Sigmoid colon (tissue), 7 donors: ENCODE results near the gene PTPRT. TPM values are rescaled to one million over a fixed set of nuclear protein-coding genes. Genes with fewer than 3 reads are reported as not detected.

ENCODE experiments used
- DNase-seq: peaks from one replicate; pipeline ENCODE4 v3.0.0-alpha.2; 2019
- H3K27ac ChIP-seq, 4 donors: fragments of 200-600 bp; sonication (generic); one replicate each; pipeline ENCODE4 v1.5.1; 2016 to 2019; ENCODE audit warnings: mild to moderate bottlenecking in 1 of 4
- H3K27me3 ChIP-seq, 3 donors: fragments of 200-600 bp; sonication (generic); one replicate each; pipeline ENCODE4 v1.5.1; 2019; ENCODE audit warnings: mild to moderate bottlenecking in 1 of 3
- H3K36me3 ChIP-seq, 4 donors: fragments of 200-600 bp; sonication (generic); one replicate each; pipeline ENCODE4 v1.5.1; 2016 to 2019
- H3K4me1 ChIP-seq, 4 donors: fragments of 200-600 bp; sonication (generic); one replicate each; pipeline ENCODE4 v1.5.1; 2017 to 2019
- H3K4me3 ChIP-seq, 4 donors: fragments of 200-600 bp; sonication (generic); one replicate each; pipeline ENCODE4 v1.5.1; 2017 to 2019; ENCODE audit warnings: mild to moderate bottlenecking in 2 of 4, moderate library complexity in 1 of 4
- H3K9me3 ChIP-seq, 4 donors: fragments of 200-600 bp in 3 of 4; sonication (generic) in 3 of 4; one replicate each; pipeline versions ENCODE4 v1.5.1 to v1.6.1; 2013 to 2019
- EP300 ChIP-seq, 4 donors: sonication (generic); formaldehyde crosslinking; IDR thresholded peaks; one replicate each; pipeline ENCODE4 v1.6.1; 2017; ENCODE audit warnings: antibody characterized with exemption in 4 of 4
- POLR2A ChIP-seq, 2 donors: fragments of 450-650 bp; IDR thresholded peaks; one replicate each; pipeline ENCODE4 v1.6.1; 2016; ENCODE audit warnings: antibody characterized with exemption in 2 of 2, mild to moderate bottlenecking in 2 of 2, moderate library complexity in 2 of 2
- POLR2AphosphoS5 ChIP-seq, 4 donors: sonication (generic); formaldehyde crosslinking; IDR thresholded peaks; one replicate each; pipeline ENCODE4 v1.6.1; 2017; ENCODE audit warnings: antibody characterized with exemption in 4 of 4
- WGBS, 2 donors: extraction: QIAGEN DNeasy Blood & Tissue Kit; methylation state at CpG; one replicate each; pipeline ENCODE4 v1.1.7; 2013; 5-methylcytosine and 5-hydroxymethylcytosine counted together
- intact Hi-C: fragments of 100-400 bp; cut with DNase I; formaldehyde crosslinking; loops from one replicate; pipeline ENCODE4 v1.15.1; 2023
- polyA plus RNA-seq, 3 donors: library from polyadenylated mRNA; stranded (reverse); fragments of 200-250 nt; gene quantifications; one replicate each; pipeline ENCODE4 v1.2.3, GENCODE V29; 2013
- total RNA-seq, 4 donors: library from RNA; depleted of rRNA; stranded (reverse); fragments of >200 nt; gene quantifications; one replicate each; pipeline ENCODE4 v1.1.0, GENCODE V29; 2016
- TF ChIP-seq, protein P1 (sequence below), 4 experiments: fragments of 450-650 bp in 3 of 4; fragments of 200-600 bp in 1 of 4; IDR thresholded peaks; one replicate each; pipeline ENCODE4 v1.5.1; 2016 to 2019; ENCODE audit warnings: antibody characterized with exemption in 4 of 4, mild to moderate bottlenecking in 3 of 4, moderate library complexity in 2 of 4
- donor health status: healthy with polysubstance abuse.
- donor health status: Bipolar disorder and iron deficiency.
- donor health status: healthy.

The PTPRT gene
- total and polyA plus RNA-seq, 7 donors = under 0.01 to 0.41 (median 0.12) TPM; not detected in 3

DNA sequence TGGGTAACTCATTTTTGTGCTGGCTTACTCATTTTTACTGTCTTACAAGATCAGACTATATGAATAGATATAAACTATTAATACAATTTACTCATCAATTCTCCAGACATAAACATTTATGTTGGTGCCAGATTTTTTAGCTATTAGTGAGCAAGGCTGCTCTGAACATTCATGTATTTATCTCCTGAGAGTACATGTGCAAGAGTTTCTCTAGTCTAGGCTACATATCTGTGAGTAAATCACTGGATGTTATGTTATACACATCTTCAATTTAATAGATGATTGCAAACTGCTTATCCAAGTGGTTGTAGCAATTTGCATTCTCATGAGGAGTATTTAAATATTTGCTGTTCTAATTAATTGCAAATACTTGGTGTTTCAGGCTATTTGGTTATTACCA is 687.1 kb downstream of the PTPRT start:
- intact Hi-C loops = no loop called here
- no peaks in the 10 kb centered on the region for H3K9me3 ChIP-seq
- H3K27me3 ChIP-seq = no peaks in the 10 kb centered on the region
- no peak for DNase-seq
- TF ChIP-seq, protein P1, sequence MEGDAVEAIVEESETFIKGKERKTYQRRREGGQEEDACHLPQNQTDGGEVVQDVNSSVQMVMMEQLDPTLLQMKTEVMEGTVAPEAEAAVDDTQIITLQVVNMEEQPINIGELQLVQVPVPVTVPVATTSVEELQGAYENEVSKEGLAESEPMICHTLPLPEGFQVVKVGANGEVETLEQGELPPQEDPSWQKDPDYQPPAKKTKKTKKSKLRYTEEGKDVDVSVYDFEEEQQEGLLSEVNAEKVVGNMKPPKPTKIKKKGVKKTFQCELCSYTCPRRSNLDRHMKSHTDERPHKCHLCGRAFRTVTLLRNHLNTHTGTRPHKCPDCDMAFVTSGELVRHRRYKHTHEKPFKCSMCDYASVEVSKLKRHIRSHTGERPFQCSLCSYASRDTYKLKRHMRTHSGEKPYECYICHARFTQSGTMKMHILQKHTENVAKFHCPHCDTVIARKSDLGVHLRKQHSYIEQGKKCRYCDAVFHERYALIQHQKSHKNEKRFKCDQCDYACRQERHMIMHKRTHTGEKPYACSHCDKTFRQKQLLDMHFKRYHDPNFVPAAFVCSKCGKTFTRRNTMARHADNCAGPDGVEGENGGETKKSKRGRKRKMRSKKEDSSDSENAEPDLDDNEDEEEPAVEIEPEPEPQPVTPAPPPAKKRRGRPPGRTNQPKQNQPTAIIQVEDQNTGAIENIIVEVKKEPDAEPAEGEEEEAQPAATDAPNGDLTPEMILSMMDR (IDR thresholded peaks at IDR 0.05) = no peak
- TF ChIP-seq POLR2AphosphoS5 (IDR thresholded peaks at IDR 0.05) (no peak), EP300 (IDR thresholded peaks at IDR 0.05) (no peak), POLR2A (IDR thresholded peaks at IDR 0.05) (no peak)
- H3K4me1 ChIP-seq = no peaks in the 10 kb centered on the region
- no peaks in the 10 kb centered on the region for H3K36me3 ChIP-seq
- no peak overlapping the region for H3K27ac ChIP-seq
- H3K4me3 ChIP-seq = no peak overlapping the region

DNA sequence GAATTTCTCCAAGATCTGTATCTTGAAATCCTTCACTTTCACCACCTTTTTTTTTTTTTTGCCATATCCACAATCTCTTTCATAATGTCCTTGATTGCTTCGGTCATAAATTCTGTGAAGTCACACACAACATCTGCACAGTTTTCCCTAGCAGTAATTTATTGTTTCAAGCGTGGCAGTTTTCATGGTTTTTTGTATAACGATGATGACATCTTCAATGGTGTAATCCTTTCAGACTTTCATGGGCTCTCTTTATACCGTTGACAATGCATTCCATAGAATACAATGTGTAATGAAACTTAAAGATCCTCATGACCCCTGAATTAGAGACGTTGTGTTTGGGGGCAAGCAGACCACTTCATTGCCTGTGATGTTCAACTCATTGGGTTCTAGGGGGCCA is 693.1 kb downstream of the PTPRT start:
- no peak for TF ChIP-seq POLR2AphosphoS5 (IDR thresholded peaks at IDR 0.05)
- 60 to 71% methylated on average over 5 of the region's 5 CpGs for WGBS, 2 donors

DNA sequence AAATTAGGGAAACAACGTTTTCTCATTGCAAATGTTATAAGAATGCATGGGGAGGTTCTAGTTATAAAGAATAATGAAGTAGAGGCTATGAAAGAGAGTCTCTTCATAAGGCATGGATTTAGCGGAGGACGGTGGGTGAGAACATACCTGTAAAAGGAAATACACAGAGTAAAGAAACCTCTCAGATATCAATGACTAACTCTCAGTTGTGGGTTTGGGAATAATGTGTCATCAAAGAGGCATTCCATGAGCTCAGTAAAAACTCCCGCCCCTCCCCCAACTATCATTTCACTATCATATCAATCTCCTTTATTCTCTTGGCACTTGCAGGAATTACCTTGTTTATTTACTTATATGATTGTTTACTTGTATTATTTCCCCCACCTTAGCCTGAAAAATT is 695.4 kb downstream of the PTPRT start:
- no peaks in the 10 kb centered on the region for H3K36me3 ChIP-seq
- H3K4me1 ChIP-seq = no peaks in the 10 kb centered on the region
- no peaks in the 10 kb centered on the region for H3K9me3 ChIP-seq
- 78 to 79% methylated on average over 4 of the region's 4 CpGs for WGBS, 2 donors
- no peak for DNase-seq
- H3K27me3 ChIP-seq = no peaks in the 10 kb centered on the region
- TF ChIP-seq EP300 (IDR thresholded peaks at IDR 0.05) (no peak), POLR2AphosphoS5 (IDR thresholded peaks at IDR 0.05) (no peak), POLR2A (IDR thresholded peaks at IDR 0.05) (no peak)
- TF ChIP-seq, protein P1 (IDR thresholded peaks at IDR 0.05) = no peak
- H3K4me3 ChIP-seq = no peak overlapping the region
- H3K27ac ChIP-seq = no peak overlapping the region
- intact Hi-C loops = no loop called here

More for the DNA sequence above, 693.1 kb downstream of the PTPRT start:
- DNase-seq = no peak
- no peak overlapping the region for H3K27ac ChIP-seq
- H3K27me3 ChIP-seq = no peaks in the 10 kb centered on the region
- H3K9me3 ChIP-seq = no peaks in the 10 kb centered on the region
- intact Hi-C loops = no loop called here
- no peaks in the 10 kb centered on the region for H3K4me1 ChIP-seq
- no peaks in the 10 kb centered on the region for H3K36me3 ChIP-seq
- H3K4me3 ChIP-seq = no peak overlapping the region

DNA sequence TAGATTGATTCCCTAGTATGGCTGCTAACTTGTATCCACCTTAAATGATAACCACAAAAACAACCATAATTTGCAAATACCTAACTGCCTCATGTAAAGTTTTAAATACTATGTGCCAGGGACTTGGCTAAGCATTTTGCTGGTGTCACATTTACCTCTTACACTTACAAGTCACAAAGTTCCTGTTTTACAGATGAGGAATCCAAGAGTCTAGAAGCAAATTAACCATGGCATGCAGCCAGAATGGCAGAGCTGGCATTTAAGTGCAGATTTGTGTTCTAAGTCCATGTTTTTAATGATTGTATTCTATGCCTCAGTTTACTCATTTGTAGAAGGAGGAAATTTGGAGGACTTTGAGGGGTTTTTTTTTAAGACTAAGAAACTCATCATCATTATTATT is 696.7 kb downstream of the PTPRT start:
- H3K9me3 ChIP-seq = no peaks in the 10 kb centered on the region
- no peaks in the 10 kb centered on the region for H3K27me3 ChIP-seq
- DNase-seq = no peak
- intact Hi-C loops = no loop called here
- H3K27ac ChIP-seq = no peak overlapping the region
- H3K4me3 ChIP-seq = no peak overlapping the region
- H3K36me3 ChIP-seq = no peaks in the 10 kb centered on the region
- H3K4me1 ChIP-seq = no peaks in the 10 kb centered on the region
- no peak for TF ChIP-seq POLR2AphosphoS5 (IDR thresholded peaks at IDR 0.05)
- no peak for TF ChIP-seq EP300 (IDR thresholded peaks at IDR 0.05)
- TF ChIP-seq POLR2A (IDR thresholded peaks at IDR 0.05) = no peak
- TF ChIP-seq, protein P1 (IDR thresholded peaks at IDR 0.05) = no peak

DNA sequence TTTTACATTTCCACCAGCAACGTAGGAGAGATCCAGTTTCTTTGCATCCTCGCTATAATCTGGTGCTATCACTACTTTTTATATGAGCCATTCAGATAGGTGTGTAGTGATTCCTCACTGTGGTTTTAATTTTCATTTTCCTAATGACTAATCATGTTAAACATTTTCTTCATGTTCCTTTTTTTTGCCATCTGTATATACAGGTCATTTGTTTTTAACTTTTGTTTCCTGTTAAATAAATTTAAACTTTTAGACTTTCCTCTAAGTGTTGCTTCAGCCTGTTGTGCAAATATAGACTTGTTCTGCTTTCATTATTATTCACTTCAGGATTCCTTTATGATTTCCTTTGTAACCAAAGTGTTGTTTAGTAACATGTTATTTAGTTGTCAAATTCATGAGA is 697.4 kb downstream of the PTPRT start:
- H3K4me1 ChIP-seq = no peaks in the 10 kb centered on the region
- no peak overlapping the region for H3K4me3 ChIP-seq
- H3K27ac ChIP-seq = no peak overlapping the region
- WGBS, 2 donors = 35 to 68% methylated on average over 2 of the region's 2 CpGs
- no peaks in the 10 kb centered on the region for H3K27me3 ChIP-seq
- no peaks in the 10 kb centered on the region for H3K9me3 ChIP-seq
- no peak for TF ChIP-seq EP300 (IDR thresholded peaks at IDR 0.05)
- TF ChIP-seq POLR2A (IDR thresholded peaks at IDR 0.05) = no peak
- no peak for TF ChIP-seq POLR2AphosphoS5 (IDR thresholded peaks at IDR 0.05)
- TF ChIP-seq, protein P1 (IDR thresholded peaks at IDR 0.05) = no peak
- no peaks in the 10 kb centered on the region for H3K36me3 ChIP-seq
- intact Hi-C loops = no loop called here
- no peak for DNase-seq
